Neural cell (in vitro differentiated cells): ENCODE measurements around the gene TRIB2. TPM values are rescaled to one million over a fixed set of nuclear protein-coding genes. Genes with fewer than 3 reads are reported as not detected.
A peak's percentile ranks its signal among the peaks of the same experiment; 100 is the strongest.

Source experiments
- H2AFZ ChIP-seq: fragments of 200-600, 300-800 bp; sonication (generic), shearing (Covaris generic); 2 replicates; pipeline ENCODE4 v1.6.0; 2014; ENCODE audit warnings: low read depth, mild to moderate bottlenecking, antibody characterized with exemption, low read length, moderate library complexity
- H3F3A ChIP-seq: fragments of 200-600 bp; shearing (Covaris generic); 2 replicates; pipeline ENCODE4 v1.6.1; 2016; ENCODE audit warnings: mild to moderate bottlenecking, moderate library complexity, mixed read lengths, antibody characterized with exemption, low read length; ENCODE audit not compliant: insufficient read depth, poor library complexity, severe bottlenecking
- H3K27ac ChIP-seq: fragments of 200-600, 300-800 bp; sonication (generic), shearing (Covaris generic); 2 replicates; pipeline ENCODE4 v1.5.1; 2014; ENCODE audit warnings: mild to moderate bottlenecking, low read length, moderate library complexity
- H3K27me3 ChIP-seq: fragments of 300-800, 200-600 bp; sonication (generic), shearing (Covaris generic); 2 replicates; pipeline ENCODE4 v1.6.0; 2014; ENCODE audit warnings: mild to moderate bottlenecking, low read depth, low read length, moderate library complexity; ENCODE audit not compliant: insufficient read depth
- H3K36me3 ChIP-seq: fragments of 300-800, 200-600 bp; sonication (generic), shearing (Covaris generic); 2 replicates; pipeline ENCODE4 v1.5.1; 2014; ENCODE audit warnings: mild to moderate bottlenecking, antibody characterized with exemption, low read length, moderate library complexity; ENCODE audit not compliant: insufficient read depth
- H3K4me2 ChIP-seq: fragments of 300-800, 200-600 bp; sonication (generic), shearing (Covaris generic); 2 replicates; pipeline ENCODE4 v1.6.0; 2014; ENCODE audit warnings: mild to moderate bottlenecking, low read length
- H3K4me3 ChIP-seq: fragments of 300-800, 200-600 bp; sonication (generic), shearing (Covaris generic); 2 replicates; pipeline ENCODE4 v1.5.1; 2014; ENCODE audit warnings: mild to moderate bottlenecking, low read length, moderate library complexity
- H3K79me2 ChIP-seq: fragments of 200-600 bp; shearing (Covaris generic); replicated peaks from 2 replicates; pipeline ENCODE4 v1.6.0; 2014; ENCODE audit warnings: mild to moderate bottlenecking, low read length, moderate library complexity; ENCODE audit not compliant: insufficient read depth
- H3K9ac ChIP-seq: fragments of 300-800, 200-600 bp; sonication (generic), shearing (Covaris generic); 2 replicates; pipeline ENCODE4 v1.6.1; 2016; ENCODE audit warnings: mild to moderate bottlenecking, low read length, mixed read lengths
- H3K9me2 ChIP-seq: fragments of 200-600 bp; shearing (Covaris generic); 2 replicates; pipeline ENCODE4 v1.6.1; 2016; ENCODE audit warnings: mild to moderate bottlenecking, low read length, mixed read lengths; ENCODE audit not compliant: insufficient read depth
- H3K9me3 ChIP-seq: fragments of 200-600, 300-800 bp; sonication (generic), shearing (Covaris generic); 2 replicates; pipeline ENCODE4 v1.6.1; 2016; ENCODE audit warnings: mild to moderate bottlenecking, mixed run types, low read length, moderate library complexity, mixed read lengths
- H4K20me1 ChIP-seq: fragments of 200-600 bp; shearing (Covaris generic); 2 replicates; pipeline ENCODE4 v1.6.1; 2016; ENCODE audit warnings: mild to moderate bottlenecking, mixed run types; ENCODE audit not compliant: insufficient read depth
- CTCF ChIP-seq: fragments of 450-650 bp; IDR thresholded peaks from 2 replicates; pipeline ENCODE4 v1.5.1; 2014; ENCODE audit warnings: antibody characterized with exemption, mild to moderate bottlenecking, moderate library complexity; ENCODE audit not compliant: poor library complexity, severe bottlenecking
- EP300 ChIP-seq: fragments of 450-650 bp; conservative IDR thresholded peaks from 2 replicates; pipeline ENCODE4 v1.6.1; 2014; ENCODE audit warnings: antibody characterized with exemption, mild to moderate bottlenecking, moderate library complexity; ENCODE audit not compliant: poor library complexity, severe bottlenecking
- EZH2 ChIP-seq: fragments of 200-600, 300-800 bp; shearing (Covaris generic), sonication (generic); IDR thresholded peaks from 2 replicates; pipeline ENCODE4 v1.6.1; 2014; ENCODE audit warnings: antibody characterized with exemption, low read length, borderline replicate concordance, mild to moderate bottlenecking; ENCODE audit not compliant: insufficient read depth, poor library complexity, severe bottlenecking
- MXI1 ChIP-seq: fragments of 450-650 bp; conservative IDR thresholded peaks from 2 replicates; pipeline ENCODE4 v1.6.1; 2014; ENCODE audit warnings: antibody characterized with exemption, mild to moderate bottlenecking; ENCODE audit not compliant: poor library complexity, severe bottlenecking
- POLR2AphosphoS5 ChIP-seq: IDR thresholded peaks from 2 replicates; pipeline ENCODE4 v1.6.1; 2012
- SMC3 ChIP-seq: fragments of 450-650 bp; conservative IDR thresholded peaks from 2 replicates; pipeline ENCODE4 v1.6.1; 2014; ENCODE audit warnings: antibody characterized with exemption, mild to moderate bottlenecking, moderate library complexity; ENCODE audit not compliant: poor library complexity
- TAF1 ChIP-seq: IDR thresholded peaks from 2 replicates; pipeline ENCODE4 v1.6.1; 2012; ENCODE audit warnings: low read depth
- polyA plus RNA-seq: library from polyadenylated mRNA; depleted of rRNA; stranded (reverse); fragments of >200 nt; gene quantifications from 2 replicates; pipeline ENCODE4 v1.2.3, GENCODE V29; 2014
- TF ChIP-seq, protein P1 (sequence below): IDR thresholded peaks from 2 replicates; pipeline ENCODE4 v1.6.1; 2012; ENCODE audit warnings: borderline replicate concordance

TRIB2 gene
- polyA plus RNA-seq, 1 donor from 2014 or later, result 123 TPM

- peaks cover 6% of the 10 kb centered on the region for H3F3A ChIP-seq
- H3K79me2 ChIP-seq, result peaks cover 96% of the 10 kb centered on the region
- H2AFZ ChIP-seq, result no peak overlapping the region
- H3K4me2 ChIP-seq, result no peak overlapping the region
- no peaks in the 10 kb centered on the region for H3K9me3 ChIP-seq
- no peak overlapping the region for H3K9ac ChIP-seq
- H4K20me1 ChIP-seq, result no peaks in the 10 kb centered on the region
- no peaks in the 10 kb centered on the region for H3K9me2 ChIP-seq
- H3K36me3 ChIP-seq, result peaks cover 25% of the 10 kb centered on the region
- H3K4me3 ChIP-seq, result peak overlapping the region; percentile 95
- no peak for TF ChIP-seq POLR2AphosphoS5
- no peak for TF ChIP-seq EP300
- no peak for TF ChIP-seq SMC3
- TF ChIP-seq, protein P1, sequence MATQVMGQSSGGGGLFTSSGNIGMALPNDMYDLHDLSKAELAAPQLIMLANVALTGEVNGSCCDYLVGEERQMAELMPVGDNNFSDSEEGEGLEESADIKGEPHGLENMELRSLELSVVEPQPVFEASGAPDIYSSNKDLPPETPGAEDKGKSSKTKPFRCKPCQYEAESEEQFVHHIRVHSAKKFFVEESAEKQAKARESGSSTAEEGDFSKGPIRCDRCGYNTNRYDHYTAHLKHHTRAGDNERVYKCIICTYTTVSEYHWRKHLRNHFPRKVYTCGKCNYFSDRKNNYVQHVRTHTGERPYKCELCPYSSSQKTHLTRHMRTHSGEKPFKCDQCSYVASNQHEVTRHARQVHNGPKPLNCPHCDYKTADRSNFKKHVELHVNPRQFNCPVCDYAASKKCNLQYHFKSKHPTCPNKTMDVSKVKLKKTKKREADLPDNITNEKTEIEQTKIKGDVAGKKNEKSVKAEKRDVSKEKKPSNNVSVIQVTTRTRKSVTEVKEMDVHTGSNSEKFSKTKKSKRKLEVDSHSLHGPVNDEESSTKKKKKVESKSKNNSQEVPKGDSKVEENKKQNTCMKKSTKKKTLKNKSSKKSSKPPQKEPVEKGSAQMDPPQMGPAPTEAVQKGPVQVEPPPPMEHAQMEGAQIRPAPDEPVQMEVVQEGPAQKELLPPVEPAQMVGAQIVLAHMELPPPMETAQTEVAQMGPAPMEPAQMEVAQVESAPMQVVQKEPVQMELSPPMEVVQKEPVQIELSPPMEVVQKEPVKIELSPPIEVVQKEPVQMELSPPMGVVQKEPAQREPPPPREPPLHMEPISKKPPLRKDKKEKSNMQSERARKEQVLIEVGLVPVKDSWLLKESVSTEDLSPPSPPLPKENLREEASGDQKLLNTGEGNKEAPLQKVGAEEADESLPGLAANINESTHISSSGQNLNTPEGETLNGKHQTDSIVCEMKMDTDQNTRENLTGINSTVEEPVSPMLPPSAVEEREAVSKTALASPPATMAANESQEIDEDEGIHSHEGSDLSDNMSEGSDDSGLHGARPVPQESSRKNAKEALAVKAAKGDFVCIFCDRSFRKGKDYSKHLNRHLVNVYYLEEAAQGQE, result no peak
- no peak for TF ChIP-seq EZH2
- TF ChIP-seq MXI1, result no peak
- TF ChIP-seq TAF1, result no peak
- no peaks in the 10 kb centered on the region for H3K27me3 ChIP-seq
- no peak overlapping the region for H3K27ac ChIP-seq
Measured at GRCh38 chr2:12723736-12724463, 7.2 kb downstream of the TRIB2 start.

GRCh38 chr2:12725233-12726187, 8.8 kb downstream of the TRIB2 start:
- Histone ChIP-seq H3K4me3 (no peak overlapping the region), H3K9me2 (no peaks in the 10 kb centered on the region), H2AFZ (no peak overlapping the region), H3K79me2 (peaks cover 90% of the 10 kb centered on the region), H3K36me3 (peaks cover 30% of the 10 kb centered on the region), H4K20me1 (peaks cover 4% of the 10 kb centered on the region), H3F3A (no peaks in the 10 kb centered on the region), H3K27me3 (no peaks in the 10 kb centered on the region), H3K9ac (no peak overlapping the region), H3K9me3 (no peaks in the 10 kb centered on the region), H3K4me2 (no peak overlapping the region), H3K27ac (no peak overlapping the region)
- TF ChIP-seq POLR2AphosphoS5 (no peak), TAF1 (no peak), CTCF (no peak), EZH2 (no peak), MXI1 (no peak)
